GM12872 (cell line): ENCODE data around the gene MYBPC1.

Experiments
- CTCF ChIP-seq: IDR thresholded peaks from 3 replicates; pipeline ENCODE4 v1.5.1; 2011; ENCODE audit warnings: low read depth, mild to moderate bottlenecking, low read length, moderate library complexity; ENCODE audit not compliant: insufficient read depth

MYBPC1 gene

GRCh38 chr12:101729842-101730241, 135.1 kb downstream of the MYBPC1 start:
- TF ChIP-seq CTCF = no peak

- TF ChIP-seq CTCF = no peak
These were observed 137.5 kb downstream of the MYBPC1 start for GRCh38 chr12:101732318-101732717.

- TF ChIP-seq CTCF = no peak
These were observed 138.4 kb downstream of the MYBPC1 start for GRCh38 chr12:101733166-101733565.
